ENCODE data around the gene DEPDC5.

GRCh38 chr22:31895411-31896123 is 141.7 kb downstream of the DEPDC5 start:
- TF ChIP-seq CTCF (conservative IDR thresholded peaks at IDR 0.05; ENCODE audit: low read length) (no peak), EZH2phosphoT487 (IDR thresholded peaks at IDR 0.05; ENCODE audit: borderline replicate concordance, low read depth, low read length) (no peak)
